ENCODE measurements around the gene LSAMP. TPM values are rescaled to one million over a fixed set of nuclear protein-coding genes. Genes with fewer than 3 reads are reported as not detected.
A peak's percentile ranks its signal among the peaks of the same experiment; 100 is the strongest.

LSAMP gene
- polyA plus RNA-seq, 3 donors: not detected

DNA sequence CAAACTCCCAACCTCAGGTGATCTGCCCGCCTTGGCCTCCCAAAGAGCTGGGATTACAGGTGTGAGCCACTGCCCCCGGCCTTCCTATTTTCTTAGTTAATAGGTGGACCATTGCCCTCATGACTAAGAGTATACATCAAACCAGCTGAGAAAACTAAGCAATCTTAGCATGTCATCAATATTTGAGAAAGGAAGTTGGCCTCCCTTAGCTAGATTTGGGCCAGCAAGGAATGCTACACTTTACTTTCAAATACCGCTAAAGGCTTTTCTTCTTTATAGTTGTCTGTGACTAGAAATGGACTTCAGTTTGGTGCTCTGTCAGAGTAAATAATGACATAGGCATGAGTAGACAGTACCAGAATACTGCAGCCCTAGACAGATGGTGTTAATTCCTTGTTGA, 622.7 kb downstream of the LSAMP start:
- WGBS (ENCODE audit: insufficient coverage): no CpG with 5 or more reads among the region's 3 CpGs
- H3K9me3 ChIP-seq (replicated peaks in 1 of 2; ENCODE audit: control insufficient read depth in 1 of 2, insufficient read depth in 1 of 2, low read length in 2 of 2): no peaks in the 10 kb centered on the region
- H3K79me2 ChIP-seq (ENCODE audit: insufficient read depth, low read length): no peaks in the 10 kb centered on the region
- H3K36me3 ChIP-seq (replicated peaks in 1 of 2; ENCODE audit: control insufficient read depth in 1 of 2, insufficient read depth in 2 of 2, low read length in 2 of 2): no peaks in the 10 kb centered on the region
- no peak for DNase-seq
- H3K4me1 ChIP-seq (ENCODE audit: control insufficient read depth in 1 of 2, insufficient read depth in 2 of 2, low read length in 2 of 2): no peaks in the 10 kb centered on the region
- H3K4me2 ChIP-seq (replicated peaks; ENCODE audit: extremely low read depth, low read length, poor library complexity, severe bottlenecking): no peak overlapping the region
- no peak overlapping the region for H3K27ac Mint-ChIP-seq
- TF ChIP-seq, protein P1, sequence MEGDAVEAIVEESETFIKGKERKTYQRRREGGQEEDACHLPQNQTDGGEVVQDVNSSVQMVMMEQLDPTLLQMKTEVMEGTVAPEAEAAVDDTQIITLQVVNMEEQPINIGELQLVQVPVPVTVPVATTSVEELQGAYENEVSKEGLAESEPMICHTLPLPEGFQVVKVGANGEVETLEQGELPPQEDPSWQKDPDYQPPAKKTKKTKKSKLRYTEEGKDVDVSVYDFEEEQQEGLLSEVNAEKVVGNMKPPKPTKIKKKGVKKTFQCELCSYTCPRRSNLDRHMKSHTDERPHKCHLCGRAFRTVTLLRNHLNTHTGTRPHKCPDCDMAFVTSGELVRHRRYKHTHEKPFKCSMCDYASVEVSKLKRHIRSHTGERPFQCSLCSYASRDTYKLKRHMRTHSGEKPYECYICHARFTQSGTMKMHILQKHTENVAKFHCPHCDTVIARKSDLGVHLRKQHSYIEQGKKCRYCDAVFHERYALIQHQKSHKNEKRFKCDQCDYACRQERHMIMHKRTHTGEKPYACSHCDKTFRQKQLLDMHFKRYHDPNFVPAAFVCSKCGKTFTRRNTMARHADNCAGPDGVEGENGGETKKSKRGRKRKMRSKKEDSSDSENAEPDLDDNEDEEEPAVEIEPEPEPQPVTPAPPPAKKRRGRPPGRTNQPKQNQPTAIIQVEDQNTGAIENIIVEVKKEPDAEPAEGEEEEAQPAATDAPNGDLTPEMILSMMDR (IDR thresholded peaks at IDR 0.05): no peak
- no peak overlapping the region for H3K27ac ChIP-seq (ENCODE audit: low read depth in 1 of 2, low read length in 2 of 2)
- H3K27me3 ChIP-seq (ENCODE audit: control insufficient read depth in 2 of 2, insufficient read depth in 2 of 2, low read length in 2 of 2): no peaks in the 10 kb centered on the region
- no peaks in the 10 kb centered on the region for H3K36me3 Mint-ChIP-seq
- H3K9ac ChIP-seq (ENCODE audit: insufficient read depth, low read length, poor library complexity, severe bottlenecking): no peak overlapping the region
- no peak overlapping the region for H2AFZ ChIP-seq (ENCODE audit: insufficient read depth, low read depth, low read length, poor library complexity, severe bottlenecking)
- H4K20me1 ChIP-seq (ENCODE audit: insufficient read depth, low read length): no peaks in the 10 kb centered on the region
- intact Hi-C loops (cut with micrococcal nuclease): no loop called here
- no peaks in the 10 kb centered on the region for H3K4me1 Mint-ChIP-seq
- H3K9me3 Mint-ChIP-seq: no peaks in the 10 kb centered on the region
- H3K4me3 ChIP-seq (replicated peaks in 1 of 3; ENCODE audit: low read depth in 2 of 3, low read length in 3 of 3): no peak overlapping the region
- H3K27me3 Mint-ChIP-seq (ENCODE audit: low read depth in 3 of 3): peaks cover 0 to 1% (median 0%) of the 10 kb centered on the region in 3 donors
- H3K4me3 Mint-ChIP-seq: no peak overlapping the region

DNA sequence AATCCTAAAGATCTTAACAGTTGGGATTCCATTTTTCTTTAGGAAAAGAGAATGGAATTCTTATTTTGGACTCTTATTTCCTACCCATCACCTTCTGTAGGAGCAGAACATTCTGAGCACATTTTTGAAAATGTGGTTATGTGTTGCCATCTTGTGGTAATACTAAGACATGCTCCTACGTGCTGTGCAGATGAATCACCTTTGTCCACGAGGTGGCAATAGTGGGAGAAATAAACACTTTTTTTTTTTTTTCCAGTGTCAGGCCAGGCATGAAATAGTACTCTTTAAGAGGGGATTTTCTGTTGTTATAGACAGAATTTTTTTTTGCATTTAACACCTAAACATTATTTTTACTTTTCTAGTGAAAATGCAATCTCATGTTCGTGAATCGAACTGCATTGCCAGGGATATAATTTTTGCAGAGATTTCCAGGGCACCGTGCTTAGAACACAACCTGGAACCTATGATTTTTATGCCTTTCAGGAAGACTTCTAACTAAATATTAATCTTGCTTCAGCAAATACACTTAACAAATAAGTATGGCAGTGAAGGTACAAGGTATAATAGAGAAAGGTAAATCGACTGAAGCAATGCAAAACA, 625.4 kb downstream of the LSAMP start:
- no peaks in the 10 kb centered on the region for H4K20me1 ChIP-seq (ENCODE audit: insufficient read depth, low read length)
- no peak overlapping the region for H3K27ac ChIP-seq (ENCODE audit: low read depth in 1 of 2, low read length in 2 of 2)
- H2AFZ ChIP-seq (ENCODE audit: insufficient read depth, low read depth, low read length, poor library complexity, severe bottlenecking): no peak overlapping the region
- Mint-ChIP-seq H3K4me3 (no peak overlapping the region), H3K9me3 (no peaks in the 10 kb centered on the region), H3K4me1 (no peaks in the 10 kb centered on the region), H3K27me3 (ENCODE audit: low read depth in 3 of 3) (peaks cover 0 to 1% (median 0%) of the 10 kb centered on the region in 3 donors), H3K36me3 (no peaks in the 10 kb centered on the region), H3K27ac (no peak overlapping the region)
- no peaks in the 10 kb centered on the region for H3K27me3 ChIP-seq (ENCODE audit: control insufficient read depth in 2 of 2, insufficient read depth in 2 of 2, low read length in 2 of 2)
- no peaks in the 10 kb centered on the region for H3K9me3 ChIP-seq (replicated peaks in 1 of 2; ENCODE audit: control insufficient read depth in 1 of 2, insufficient read depth in 1 of 2, low read length in 2 of 2)
- intact Hi-C loops (cut with micrococcal nuclease): no loop called here
- H3K4me3 ChIP-seq (replicated peaks in 1 of 3; ENCODE audit: low read depth in 2 of 3, low read length in 3 of 3): no peak overlapping the region
- no peaks in the 10 kb centered on the region for H3K4me1 ChIP-seq (ENCODE audit: control insufficient read depth in 1 of 2, insufficient read depth in 2 of 2, low read length in 2 of 2)
- DNase-seq: peak; percentile 33 to 54 (median 51)
- H3K36me3 ChIP-seq (replicated peaks in 1 of 2; ENCODE audit: control insufficient read depth in 1 of 2, insufficient read depth in 2 of 2, low read length in 2 of 2): no peaks in the 10 kb centered on the region
- H3K9ac ChIP-seq (ENCODE audit: insufficient read depth, low read length, poor library complexity, severe bottlenecking): no peak overlapping the region
- H3K79me2 ChIP-seq (ENCODE audit: insufficient read depth, low read length): no peaks in the 10 kb centered on the region
- TF ChIP-seq, protein P1 (IDR thresholded peaks at IDR 0.05): peak; percentile 99
- no peak overlapping the region for H3K4me2 ChIP-seq (replicated peaks; ENCODE audit: extremely low read depth, low read length, poor library complexity, severe bottlenecking)
- WGBS (ENCODE audit: insufficient coverage): no CpG with 5 or more reads among the region's 6 CpGs
